ENCODE measurements around the gene HS3ST2.

Gene HS3ST2

GRCh38 chr16:22941970-22942501, 128.1 kb downstream of the HS3ST2 start (continued):
- TF ChIP-seq ZNF366 (tag by site-specific recombination; conservative IDR thresholded peaks at IDR 0.05) (no peak), ZNF426 (tag by site-specific recombination; IDR thresholded peaks at IDR 0.05) (no peak), ZSCAN30 (tag by site-specific recombination; IDR thresholded peaks at IDR 0.05) (no peak), ZNF248 (tag by site-specific recombination; IDR thresholded peaks at IDR 0.05) (no peak), ZNF335 (tag by site-specific recombination; conservative IDR thresholded peaks at IDR 0.05) (no peak), ZNF48 (tag by site-specific recombination; IDR thresholded peaks at IDR 0.05) (no peak), ZNF843 (tag by site-specific recombination; IDR thresholded peaks at IDR 0.05) (0 out of 2 replicates have a peak, but pooled peaks have one; percentile 40), ZNF777 (tag by site-specific recombination; IDR thresholded peaks at IDR 0.05; ENCODE audit: borderline replicate concordance) (no peak), ZNF548 (tag by site-specific recombination; IDR thresholded peaks at IDR 0.05) (no peak), ZBTB20 (tag by site-specific recombination; IDR thresholded peaks at IDR 0.05) (peak; percentile 49), KLF16 (tag by site-specific recombination; IDR thresholded peaks at IDR 0.05) (no peak), ZIC2 (tag by site-specific recombination; IDR thresholded peaks at IDR 0.05) (0 out of 2 replicates have a peak, but pooled peaks have one; percentile 28), ZXDB (tag by site-specific recombination; IDR thresholded peaks at IDR 0.05) (no peak), ZNF654 (tag by site-specific recombination; IDR thresholded peaks at IDR 0.05; ENCODE audit: low read depth) (no peak), ZNF76 (tag by site-specific recombination; IDR thresholded peaks at IDR 0.05; ENCODE audit: borderline replicate concordance, low read depth) (no peak), ZNF18 (tag by site-specific recombination; IDR thresholded peaks at IDR 0.05) (peak; percentile 88), FEZF1 (tag by site-specific recombination; IDR thresholded peaks at IDR 0.05) (peak; percentile 23; the same call in 1 of the 2 replicates), ZNF701 (tag by site-specific recombination; IDR thresholded peaks at IDR 0.05) (no peak)
- TF ChIP-seq, protein P1, sequence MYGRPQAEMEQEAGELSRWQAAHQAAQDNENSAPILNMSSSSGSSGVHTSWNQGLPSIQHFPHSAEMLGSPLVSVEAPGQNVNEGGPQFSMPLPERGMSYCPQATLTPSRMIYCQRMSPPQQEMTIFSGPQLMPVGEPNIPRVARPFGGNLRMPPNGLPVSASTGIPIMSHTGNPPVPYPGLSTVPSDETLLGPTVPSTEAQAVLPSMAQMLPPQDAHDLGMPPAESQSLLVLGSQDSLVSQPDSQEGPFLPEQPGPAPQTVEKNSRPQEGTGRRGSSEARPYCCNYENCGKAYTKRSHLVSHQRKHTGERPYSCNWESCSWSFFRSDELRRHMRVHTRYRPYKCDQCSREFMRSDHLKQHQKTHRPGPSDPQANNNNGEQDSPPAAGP (tag by site-specific recombination; IDR thresholded peaks at IDR 0.05): peak; percentile 65; the same call in 1 of the 2 replicates

- no peak overlapping the region for H3K4me3 ChIP-seq (ENCODE audit: low read depth, low read length)
- no peaks in the 10 kb centered on the region for H3K9me3 ChIP-seq (ENCODE audit: control insufficient read depth, insufficient read depth, low read depth, low read length)
- POLR2A ChIA-PET: no interaction called here
- H3K4me1 ChIP-seq (ENCODE audit: control insufficient read depth, insufficient read depth, low read length): peaks cover 6% of the 10 kb centered on the region; the same call in 1 of the 2 replicates
- peak; percentile 38; the same call in 1 of the 2 replicates for TF ChIP-seq SP7 (tag by site-specific recombination; IDR thresholded peaks at IDR 0.05)
- TF ChIP-seq KLF1 (tag by site-specific recombination; IDR thresholded peaks at IDR 0.05): no peak
- H3K36me3 ChIP-seq (ENCODE audit: control insufficient read depth in 2 of 2, insufficient read depth in 1 of 2, low read length in 2 of 2): no peaks in the 10 kb centered on the region
- H3K27ac ChIP-seq (ENCODE audit: extremely low read depth, low read depth, low read length): no peak overlapping the region
- CTCF ChIA-PET: interaction anchor here (0.6 kb wide), 1 partner anchor 1325 kb away, joined by 4 read pairs; no protein-coding TSS in a partner anchor
Measured at GRCh38 chr16:22942811-22943210, 128.8 kb downstream of the HS3ST2 start.

DNA sequence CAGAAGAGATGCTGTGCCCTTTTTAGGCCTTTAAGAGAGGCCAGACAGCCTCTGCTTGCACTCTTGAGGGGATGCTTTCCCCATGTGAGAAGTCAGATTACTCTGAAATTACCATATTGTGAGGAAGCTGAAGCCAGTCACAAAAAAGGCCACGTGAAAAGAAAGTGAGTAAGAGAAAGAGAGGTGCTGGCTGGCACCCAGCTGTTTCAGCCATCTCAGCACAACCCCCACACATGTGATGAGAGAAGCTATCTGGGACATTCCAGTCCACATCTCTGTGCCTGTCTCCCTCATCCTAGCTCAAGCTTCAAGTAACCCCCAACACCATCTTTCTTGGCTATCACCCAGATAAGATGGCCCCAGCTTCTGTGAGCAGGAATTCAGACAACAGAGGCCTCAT, 131.4 kb downstream of the HS3ST2 start:
- POLR2A ChIA-PET: no interaction called here
- CTCF ChIA-PET: interaction anchor here (1.0 to 1.6 kb wide), 2 partner anchors 13 to 46 kb away, joined by 3 to 6 read pairs; no protein-coding TSS in a partner anchor
- TF ChIP-seq PATZ1 (tag by site-specific recombination; IDR thresholded peaks at IDR 0.05) (no peak), ZNF664 (tag by site-specific recombination; IDR thresholded peaks at IDR 0.05) (no peak), ZNF785 (tag by site-specific recombination; IDR thresholded peaks at IDR 0.05) (no peak), ZNF16 (tag by site-specific recombination; IDR thresholded peaks at IDR 0.05; ENCODE audit: low read depth) (no peak), OVOL3 (tag by site-specific recombination; IDR thresholded peaks at IDR 0.05) (no peak), ZSCAN16 (tag by site-specific recombination; IDR thresholded peaks at IDR 0.05) (no peak), ZNF423 (tag by site-specific recombination; IDR thresholded peaks at IDR 0.05) (no peak), ZNF138 (tag by site-specific recombination; IDR thresholded peaks at IDR 0.05; ENCODE audit: borderline replicate concordance) (no peak), ZNF335 (tag by site-specific recombination; conservative IDR thresholded peaks at IDR 0.05) (no peak), ZEB2 (tag by site-specific recombination; IDR thresholded peaks at IDR 0.05) (no peak), YY1 (tag by site-specific recombination; IDR thresholded peaks at IDR 0.05) (no peak), ZNF426 (tag by site-specific recombination; IDR thresholded peaks at IDR 0.05) (no peak), SP2 (tag by site-specific recombination; IDR thresholded peaks at IDR 0.05) (no peak), ZNF707 (tag by site-specific recombination; IDR thresholded peaks at IDR 0.05) (no peak)

More for the DNA sequence above, 131.4 kb downstream of the HS3ST2 start:
- Histone ChIP-seq H3K4me3 (ENCODE audit: low read depth, low read length) (no peak overlapping the region), H3K4me1 (ENCODE audit: control insufficient read depth, insufficient read depth, low read length) (peaks cover 6% of the 10 kb centered on the region; the same call in 1 of the 2 replicates), H3K9me3 (ENCODE audit: control insufficient read depth, insufficient read depth, low read depth, low read length) (no peaks in the 10 kb centered on the region), H3K36me3 (ENCODE audit: control insufficient read depth in 2 of 2, insufficient read depth in 1 of 2, low read length in 2 of 2) (no peaks in the 10 kb centered on the region), H3K27ac (ENCODE audit: extremely low read depth, low read depth, low read length) (no peak overlapping the region)
